ENCODE results near the gene LIFR. TPM values are rescaled to one million over a fixed set of nuclear protein-coding genes. Genes with fewer than 3 reads are reported as not detected.

Gene LIFR
- total RNA-seq, 1 experiment from 2014 or later = 3.7 TPM

DNA sequence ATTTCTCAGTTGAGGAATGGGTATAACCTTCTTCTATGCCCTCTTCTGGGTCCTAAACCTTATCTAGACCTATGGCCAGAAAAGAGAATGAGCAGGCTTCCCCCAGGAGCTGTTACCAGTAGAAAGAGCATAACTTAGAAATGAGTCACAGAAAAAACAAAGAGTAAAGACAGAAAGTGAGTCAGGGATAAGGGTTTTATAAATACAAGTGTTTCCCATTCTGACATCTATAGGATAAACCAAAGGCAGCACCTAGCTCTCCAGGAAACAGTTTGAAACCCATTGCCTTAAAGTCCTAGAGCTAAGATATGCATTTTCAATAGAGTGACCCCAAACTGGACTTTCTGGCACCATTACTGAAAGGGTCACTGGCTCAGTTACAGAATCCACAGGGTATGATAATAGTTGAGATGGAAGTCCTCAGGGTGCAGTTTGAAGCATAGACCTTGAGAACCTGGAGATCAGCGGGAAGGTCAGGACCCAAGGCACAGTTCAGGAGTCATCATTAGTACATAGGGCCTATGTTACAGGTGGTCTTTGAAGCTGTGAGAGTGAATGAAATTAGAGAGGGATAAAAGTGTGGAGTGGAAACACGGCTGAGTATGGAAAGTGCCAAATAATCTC is 42.7 kb upstream of the LIFR start:
- POLR2A ChIA-PET = interaction anchor here (0.6 to 2.5 kb wide), 6 partner anchors 8 to 182 kb away, joined by 3 to 8 read pairs (median 5); no protein-coding TSS in a partner anchor
- no TSS peak for BruUV-seq (replicated peaks)
- H3K27me3 Mint-ChIP-seq (ENCODE audit: insufficient read depth, unreplicated experiment) = no peaks in the 10 kb centered on the region

DNA sequence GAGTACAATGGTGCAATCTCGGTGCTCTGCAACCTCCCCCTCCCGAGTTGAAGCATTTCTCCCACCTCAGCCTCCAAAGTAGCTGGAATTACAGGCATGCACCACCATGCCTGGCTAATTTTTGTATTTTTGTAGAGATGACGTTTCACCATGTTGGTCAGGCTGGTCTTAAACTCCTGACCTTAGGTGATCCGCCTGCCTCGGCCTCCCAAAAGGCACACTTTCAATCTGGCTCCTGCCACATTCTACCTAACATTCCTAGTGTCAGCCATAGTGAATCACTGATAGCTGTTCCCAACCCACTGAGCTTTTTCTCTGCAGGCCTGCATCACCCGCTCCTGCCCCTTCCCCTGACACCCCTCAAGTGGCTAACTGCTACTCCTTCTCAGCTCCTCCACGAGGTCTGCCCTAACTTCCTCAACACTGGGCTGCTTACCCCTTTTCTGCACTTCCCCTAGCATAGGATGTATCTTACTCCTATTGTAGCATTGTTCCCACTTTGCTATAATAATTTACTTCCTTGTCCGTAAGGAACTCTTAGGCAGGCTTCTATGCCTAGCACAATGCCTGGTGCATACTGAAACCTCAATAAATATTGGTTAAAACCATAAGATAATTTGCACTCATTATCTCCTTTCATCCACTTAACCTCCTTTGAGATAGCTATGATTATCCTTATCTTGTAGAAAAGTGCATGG is 42.0 kb upstream of the LIFR start:
- Mint-ChIP-seq H3K4me3 (ENCODE audit: unreplicated experiment) (no peak overlapping the region), H3K27me3 (ENCODE audit: insufficient read depth, unreplicated experiment) (no peaks in the 10 kb centered on the region), H3K4me1 (ENCODE audit: insufficient read depth, unreplicated experiment) (peaks cover 50% of the 10 kb centered on the region), H3K9me3 (ENCODE audit: unreplicated experiment) (no peaks in the 10 kb centered on the region), H3K36me3 (ENCODE audit: insufficient read depth, unreplicated experiment) (peaks cover 8% of the 10 kb centered on the region), H3K27ac (ENCODE audit: low read depth, unreplicated experiment) (no peak overlapping the region)
- ChIA-PET CTCF (interaction anchor here (1.0 to 2.2 kb wide), 3 partner anchors 8 to 157 kb away, joined by 3 to 7 read pairs (median 5); no protein-coding TSS in a partner anchor), POLR2A (interaction anchor here (0.6 to 2.5 kb wide), 4 partner anchors 41 to 182 kb away, joined by 3 to 8 read pairs (median 5); no protein-coding TSS in a partner anchor)
- DNase-seq (ENCODE audit: unreplicated experiment) = no peak
- BruUV-seq (replicated peaks) = no TSS peak
- intact Hi-C loops (cut with micrococcal nuclease) = loop anchor here (2.0 kb wide), 1 partner anchor 42 kb away; the partner anchor contains the start of gene LIFR
- TF ChIP-seq, protein P1, sequence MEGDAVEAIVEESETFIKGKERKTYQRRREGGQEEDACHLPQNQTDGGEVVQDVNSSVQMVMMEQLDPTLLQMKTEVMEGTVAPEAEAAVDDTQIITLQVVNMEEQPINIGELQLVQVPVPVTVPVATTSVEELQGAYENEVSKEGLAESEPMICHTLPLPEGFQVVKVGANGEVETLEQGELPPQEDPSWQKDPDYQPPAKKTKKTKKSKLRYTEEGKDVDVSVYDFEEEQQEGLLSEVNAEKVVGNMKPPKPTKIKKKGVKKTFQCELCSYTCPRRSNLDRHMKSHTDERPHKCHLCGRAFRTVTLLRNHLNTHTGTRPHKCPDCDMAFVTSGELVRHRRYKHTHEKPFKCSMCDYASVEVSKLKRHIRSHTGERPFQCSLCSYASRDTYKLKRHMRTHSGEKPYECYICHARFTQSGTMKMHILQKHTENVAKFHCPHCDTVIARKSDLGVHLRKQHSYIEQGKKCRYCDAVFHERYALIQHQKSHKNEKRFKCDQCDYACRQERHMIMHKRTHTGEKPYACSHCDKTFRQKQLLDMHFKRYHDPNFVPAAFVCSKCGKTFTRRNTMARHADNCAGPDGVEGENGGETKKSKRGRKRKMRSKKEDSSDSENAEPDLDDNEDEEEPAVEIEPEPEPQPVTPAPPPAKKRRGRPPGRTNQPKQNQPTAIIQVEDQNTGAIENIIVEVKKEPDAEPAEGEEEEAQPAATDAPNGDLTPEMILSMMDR (IDR thresholded peaks at IDR 0.05; ENCODE audit: unreplicated experiment) = no peak

More for the DNA sequence above, 42.7 kb upstream of the LIFR start:
- peaks cover 8% of the 10 kb centered on the region for H3K36me3 Mint-ChIP-seq (ENCODE audit: insufficient read depth, unreplicated experiment)
- H3K27ac Mint-ChIP-seq (ENCODE audit: low read depth, unreplicated experiment) = no peak overlapping the region
- peaks cover 50% of the 10 kb centered on the region for H3K4me1 Mint-ChIP-seq (ENCODE audit: insufficient read depth, unreplicated experiment)
- TF ChIP-seq, protein P1 (IDR thresholded peaks at IDR 0.05; ENCODE audit: unreplicated experiment) = no peak
- H3K4me3 Mint-ChIP-seq (ENCODE audit: unreplicated experiment) = no peak overlapping the region
- CTCF ChIA-PET = interaction anchor here (0.6 to 2.2 kb wide), 6 partner anchors 9 to 158 kb away, joined by 3 to 7 read pairs (median 4); no protein-coding TSS in a partner anchor
- peak; percentile 80 for DNase-seq (ENCODE audit: unreplicated experiment)
- intact Hi-C loops (cut with micrococcal nuclease) = loop anchor here (2.0 kb wide), 1 partner anchor 42 kb away; the partner anchor contains the start of gene LIFR
- no peaks in the 10 kb centered on the region for H3K9me3 Mint-ChIP-seq (ENCODE audit: unreplicated experiment)

DNA sequence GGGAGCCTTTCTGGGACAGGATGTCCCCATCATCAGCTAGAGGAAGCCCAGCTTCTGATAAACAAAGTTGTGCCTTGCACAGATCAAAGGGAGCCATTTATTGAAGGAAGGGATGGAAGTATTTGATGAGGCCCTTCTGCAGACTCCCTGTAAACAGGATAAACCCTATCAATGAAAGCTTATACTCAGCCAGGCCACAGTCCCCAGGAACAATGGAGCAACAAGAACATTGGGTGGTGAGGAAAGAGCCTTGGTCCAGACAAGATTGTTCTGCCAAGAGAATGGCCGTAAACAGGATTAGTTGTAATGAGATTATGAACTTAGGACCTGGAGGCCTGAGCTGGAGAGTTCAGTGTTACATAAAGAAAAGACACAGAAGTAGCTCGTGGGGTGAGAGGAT is 40.5 kb upstream of the LIFR start:
- Mint-ChIP-seq H3K9me3 (ENCODE audit: unreplicated experiment) (no peaks in the 10 kb centered on the region), H3K4me3 (ENCODE audit: unreplicated experiment) (no peak overlapping the region), H3K4me1 (ENCODE audit: insufficient read depth, unreplicated experiment) (peaks cover 44% of the 10 kb centered on the region), H3K27me3 (ENCODE audit: insufficient read depth, unreplicated experiment) (no peaks in the 10 kb centered on the region), H3K27ac (ENCODE audit: low read depth, unreplicated experiment) (no peak overlapping the region), H3K36me3 (ENCODE audit: insufficient read depth, unreplicated experiment) (peaks cover 8% of the 10 kb centered on the region)
- no peak for DNase-seq (ENCODE audit: unreplicated experiment)
- ChIA-PET CTCF (interaction anchor here (0.7 kb wide), 1 partner anchor 175 kb away, joined by 3 read pairs; no protein-coding TSS in a partner anchor), POLR2A (interaction anchor here (0.6 to 1.5 kb wide), 2 partner anchors 10 to 64 kb away, joined by 3 to 4 read pairs; no protein-coding TSS in a partner anchor)
- no TSS peak for BruUV-seq (replicated peaks)
- intact Hi-C loops (cut with micrococcal nuclease) = no loop called here
- TF ChIP-seq, protein P1 (IDR thresholded peaks at IDR 0.05; ENCODE audit: unreplicated experiment) = no peak

DNA sequence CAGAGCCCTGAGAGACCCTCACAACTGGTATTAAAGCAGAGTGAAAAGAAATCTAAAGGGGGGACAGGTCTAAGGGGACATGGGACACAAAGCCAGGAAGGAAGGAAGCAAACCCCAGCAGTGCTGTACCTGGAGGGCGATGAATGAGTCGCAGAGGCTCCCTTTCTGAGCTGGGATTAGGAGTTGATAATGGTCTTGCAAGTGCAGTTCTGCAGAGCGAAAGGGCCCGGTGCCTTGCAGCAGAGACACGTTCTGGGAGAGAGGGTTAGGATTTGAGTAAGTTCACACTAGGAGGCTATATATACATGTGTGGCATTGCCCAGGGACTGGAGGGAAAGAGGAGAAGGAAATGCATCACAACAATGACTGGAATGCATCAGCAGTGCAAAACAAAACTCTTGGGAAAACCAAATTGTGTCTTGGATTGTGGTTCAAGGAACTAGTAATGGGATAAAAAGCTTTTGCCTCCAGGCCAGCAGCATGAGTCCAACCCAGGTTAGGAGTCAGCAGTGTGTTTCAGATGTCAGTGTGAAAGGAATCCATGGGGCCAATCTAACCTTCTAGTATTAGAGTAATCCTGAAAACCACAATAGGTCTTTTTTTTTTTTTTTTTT is 38.8 kb upstream of the LIFR start:
- Mint-ChIP-seq H3K36me3 (ENCODE audit: insufficient read depth, unreplicated experiment) (peaks cover 8% of the 10 kb centered on the region), H3K9me3 (ENCODE audit: unreplicated experiment) (no peaks in the 10 kb centered on the region), H3K4me1 (ENCODE audit: insufficient read depth, unreplicated experiment) (peaks cover 35% of the 10 kb centered on the region), H3K27ac (ENCODE audit: low read depth, unreplicated experiment) (no peak overlapping the region), H3K4me3 (ENCODE audit: unreplicated experiment) (no peak overlapping the region), H3K27me3 (ENCODE audit: insufficient read depth, unreplicated experiment) (no peaks in the 10 kb centered on the region)
- DNase-seq (ENCODE audit: unreplicated experiment) = peak; percentile 78
- TF ChIP-seq, protein P1 (IDR thresholded peaks at IDR 0.05; ENCODE audit: unreplicated experiment) = no peak
- POLR2A ChIA-PET = no interaction called here
- BruUV-seq (replicated peaks) = no TSS peak
- intact Hi-C loops (cut with micrococcal nuclease) = no loop called here
- CTCF ChIA-PET = interaction anchor here (1.0 to 1.4 kb wide), 2 partner anchors 18 to 45 kb away, joined by 3 to 5 read pairs; no protein-coding TSS in a partner anchor

All from MCF 10A (cell line).